ENCODE data around the gene MYCBPAP.

DNA sequence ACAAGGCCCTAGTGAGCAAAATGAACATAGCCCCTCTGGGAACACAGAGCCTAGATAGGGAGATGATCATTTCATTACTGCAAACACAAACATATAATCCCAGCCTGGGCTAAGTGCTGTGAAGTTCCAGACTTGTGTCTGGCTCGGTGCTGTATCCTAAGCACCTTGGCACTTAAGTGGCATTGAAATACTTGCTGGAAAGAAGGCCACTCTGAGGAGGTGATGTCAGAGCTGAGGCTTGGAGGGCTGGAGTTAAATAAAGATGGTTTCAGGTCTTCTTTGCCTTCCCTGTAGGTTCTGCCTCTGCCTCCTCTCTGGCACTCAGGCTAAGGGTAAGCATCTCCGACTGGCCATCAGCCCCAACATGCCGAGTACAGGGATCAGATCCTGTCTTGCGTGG lies 49.9 kb downstream of the MYCBPAP start:
- TF ChIP-seq, protein P1, sequence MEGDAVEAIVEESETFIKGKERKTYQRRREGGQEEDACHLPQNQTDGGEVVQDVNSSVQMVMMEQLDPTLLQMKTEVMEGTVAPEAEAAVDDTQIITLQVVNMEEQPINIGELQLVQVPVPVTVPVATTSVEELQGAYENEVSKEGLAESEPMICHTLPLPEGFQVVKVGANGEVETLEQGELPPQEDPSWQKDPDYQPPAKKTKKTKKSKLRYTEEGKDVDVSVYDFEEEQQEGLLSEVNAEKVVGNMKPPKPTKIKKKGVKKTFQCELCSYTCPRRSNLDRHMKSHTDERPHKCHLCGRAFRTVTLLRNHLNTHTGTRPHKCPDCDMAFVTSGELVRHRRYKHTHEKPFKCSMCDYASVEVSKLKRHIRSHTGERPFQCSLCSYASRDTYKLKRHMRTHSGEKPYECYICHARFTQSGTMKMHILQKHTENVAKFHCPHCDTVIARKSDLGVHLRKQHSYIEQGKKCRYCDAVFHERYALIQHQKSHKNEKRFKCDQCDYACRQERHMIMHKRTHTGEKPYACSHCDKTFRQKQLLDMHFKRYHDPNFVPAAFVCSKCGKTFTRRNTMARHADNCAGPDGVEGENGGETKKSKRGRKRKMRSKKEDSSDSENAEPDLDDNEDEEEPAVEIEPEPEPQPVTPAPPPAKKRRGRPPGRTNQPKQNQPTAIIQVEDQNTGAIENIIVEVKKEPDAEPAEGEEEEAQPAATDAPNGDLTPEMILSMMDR (IDR thresholded peaks at IDR 0.05): no peak
- TF ChIP-seq POLR2A (IDR thresholded peaks at IDR 0.05): no peak

Data from transverse colon (tissue), 3 donors.